B cell (primary cell): Measurements from ENCODE around the gene NME1. TPM values are rescaled to one million over a fixed set of nuclear protein-coding genes. Genes with fewer than 3 reads are reported as not detected.

Source experiments
- ATAC-seq: fragments of 200-7000 bp; cut with Tn5 transposase; one replicate; pipeline ENCODE4 v1.10.0; 2021; ENCODE audit warnings: low read depth, mild to moderate bottlenecking, moderate number of reproducible peaks, moderate library complexity
- CTCF ChIA-PET: fragments of 350-600 bp; sonication (Branson Sonifier 250); formaldehyde crosslinking; loops from one replicate; lab custom pipeline; 2021; ENCODE audit warnings: antibody characterized with exemption, inconsistent platforms; lab: Charles Lee
- POLR2A ChIA-PET: fragments of 350-600 bp; sonication (Branson Sonifier 250); formaldehyde crosslinking; loops from one replicate; lab custom pipeline; 2021; ENCODE audit warnings: antibody characterized with exemption; lab: Charles Lee
- DNase-seq: peaks from one replicate; pipeline ENCODE4 v3.0.0; 2013
- H2AFZ ChIP-seq: 2 replicates; pipeline ENCODE4 v1.6.1; 2012; ENCODE audit warnings: mild to moderate bottlenecking, low read depth, low read length; ENCODE audit not compliant: insufficient read depth, poor library complexity, severe bottlenecking
- H3K27ac ChIP-seq, 2 donors: 1 replicate in 1 of 2; 2 replicates in 1 of 2; pipeline ENCODE4 v1.5.1; 2012 to 2013; ENCODE audit warnings: low read length in 2 of 2, mild to moderate bottlenecking in 2 of 2, moderate library complexity in 1 of 2
- H3K27me3 ChIP-seq, 4 experiments: fragments of 200-600 bp in 1 of 4; sonication (generic) in 1 of 4; replicated peaks in 1 of 4; 1 replicate in 2 of 4; 2 replicates in 2 of 4; pipeline versions ENCODE4 v1.6.1 to v1.7.0; 2013 to 2016; ENCODE audit warnings: low read length in 3 of 4, mild to moderate bottlenecking in 2 of 4, mixed read lengths in 1 of 4, moderate library complexity in 1 of 4; ENCODE audit not compliant: insufficient read depth in 4 of 4, control insufficient read depth in 3 of 4; ENCODE audit errors: control extremely low read depth in 1 of 4
- H3K36me3 ChIP-seq, 2 experiments: replicated peaks in 1 of 2; 1 replicate in 1 of 2; 2 replicates in 1 of 2; pipeline versions ENCODE4 v1.6.1 to v1.7.1; 2013; ENCODE audit warnings: low read length in 1 of 2; ENCODE audit not compliant: insufficient read depth in 2 of 2, control insufficient read depth in 1 of 2; ENCODE audit errors: control extremely low read depth in 1 of 2, extremely low read depth in 1 of 2
- H3K4me1 ChIP-seq, 2 donors: fragments of 200-600 bp in 1 of 2; sonication (generic) in 1 of 2; 1 replicate in 1 of 2; 2 replicates in 1 of 2; pipeline versions ENCODE4 v1.5.1 to v1.6.1; 2013 to 2017; ENCODE audit warnings: low read length in 2 of 2; ENCODE audit not compliant: control insufficient read depth in 2 of 2, insufficient read depth in 2 of 2
- H3K4me2 ChIP-seq: replicated peaks from 2 replicates; pipeline ENCODE3; 2012; ENCODE audit warnings: mild to moderate bottlenecking, low read depth, low read length; ENCODE audit not compliant: poor library complexity, severe bottlenecking
- H3K4me3 ChIP-seq, 5 experiments: fragments of 200-600 bp in 1 of 5; sonication (generic) in 1 of 5; 1 replicate in 3 of 5; 2 replicates in 2 of 5; pipeline versions ENCODE4 v1.5.1 to v1.7.0; 2011 to 2016; ENCODE audit warnings: low read length in 4 of 5, mild to moderate bottlenecking in 4 of 5, low read depth in 2 of 5, control low read depth in 1 of 5, moderate library complexity in 1 of 5; ENCODE audit not compliant: insufficient read depth in 1 of 5; ENCODE audit errors: control extremely low read depth in 1 of 5, extremely low read depth in 1 of 5
- H3K79me2 ChIP-seq: fragments of 200-600 bp; sonication (generic); one replicate; pipeline ENCODE4 v1.6.0; 2016; ENCODE audit warnings: low read length; ENCODE audit not compliant: control insufficient read depth, insufficient read depth
- H3K9ac ChIP-seq: fragments of 200-600 bp; sonication (generic); 2 replicates; pipeline ENCODE4 v1.6.1; 2017; ENCODE audit warnings: mild to moderate bottlenecking, low read length, moderate library complexity
- H3K9me3 ChIP-seq, 3 donors: one replicate each; pipeline versions ENCODE4 v1.6.1 to v1.7.1; 2013; ENCODE audit warnings: low read length in 2 of 3; ENCODE audit not compliant: control insufficient read depth in 2 of 3, insufficient read depth in 1 of 3; ENCODE audit errors: control extremely low read depth in 1 of 3
- H4K20me1 ChIP-seq: 2 replicates; pipeline ENCODE4 v1.6.0; 2012; ENCODE audit warnings: mild to moderate bottlenecking, low read length; ENCODE audit not compliant: insufficient read depth, control insufficient read depth, poor library complexity, severe bottlenecking
- H3K27ac Mint-ChIP-seq: one replicate; pipeline ENCODE4 v1.8.0; 2021; ENCODE audit warnings: mixed read lengths
- H3K27me3 Mint-ChIP-seq: one replicate; pipeline ENCODE4 v1.8.0; 2021; ENCODE audit warnings: mixed read lengths
- H3K4me1 Mint-ChIP-seq: one replicate; pipeline ENCODE4 v1.8.0; 2021; ENCODE audit warnings: mixed read lengths
- H3K4me3 Mint-ChIP-seq: one replicate; pipeline ENCODE4 v1.8.0; 2021; ENCODE audit warnings: mixed read lengths
- H3K9me3 Mint-ChIP-seq: one replicate; pipeline ENCODE4 v1.8.0; 2022; ENCODE audit warnings: mixed read lengths; ENCODE audit not compliant: insufficient read depth
- CTCF ChIP-seq: fragments of 200-600 bp; IDR thresholded peaks from one replicate; pipeline ENCODE4 v1.8.0; 2022; ENCODE audit warnings: antibody characterized with exemption, mild to moderate bottlenecking
- EZH2 ChIP-seq: IDR thresholded peaks from 2 replicates; pipeline ENCODE4 v1.6.1; 2012; ENCODE audit warnings: borderline replicate concordance, low read depth, mild to moderate bottlenecking, moderate library complexity, low read length; ENCODE audit not compliant: insufficient read depth, poor library complexity, severe bottlenecking
- WGBS: methylation state at CpG from one replicate; pipeline ENCODE4 v1.1.5; 2013; ENCODE audit warnings: missing lambda C conversion rate; ENCODE audit not compliant: insufficient coverage; 5-methylcytosine and 5-hydroxymethylcytosine counted together
- intact Hi-C: fragments of 100-400 bp; cut with micrococcal nuclease; formaldehyde crosslinking; loops from one replicate; pipeline ENCODE4 v1.10.0; 2022
- polyA plus RNA-seq: library from polyadenylated mRNA; depleted of rRNA; stranded (reverse); fragments of >200 nt; gene quantifications from 2 replicates; pipeline ENCODE4 v1.2.3, GENCODE V29; 2012
- total RNA-seq, 2 donors: library from RNA; stranded (reverse); fragments of 120-200 nt in 1 of 2; gene quantifications; 1 replicate in 1 of 2; 2 replicates in 1 of 2; pipeline versions ENCODE4 v1.2.3 to v1.2.4, GENCODE V29; 2013 to 2022

The NME1 gene
- total and polyA plus RNA-seq, 2 donors (not counting 1 experiment from before 2014, with no cell fraction given), result 19.0 to 27.5 TPM

- Mint-ChIP-seq H3K27ac (no peak overlapping the region), H3K27me3 (no peaks in the 10 kb centered on the region), H3K4me1 (no peaks in the 10 kb centered on the region), H3K9me3 (no peaks in the 10 kb centered on the region), H3K4me3 (no peak overlapping the region)
- Histone ChIP-seq H4K20me1 (no peaks in the 10 kb centered on the region), H3K9me3 (no peaks in the 10 kb centered on the region), H3K4me3 (no peak overlapping the region), H3K4me1 (no peaks in the 10 kb centered on the region), H3K27ac (no peak overlapping the region), H3K9ac (no peak overlapping the region), H3K4me2 (no peak overlapping the region), H3K36me3 (peaks cover 6 to 61% of the 10 kb centered on the region in 2 experiments), H2AFZ (no peak overlapping the region), H3K79me2 (no peaks in the 10 kb centered on the region), H3K27me3 (no peaks in the 10 kb centered on the region)
- ChIA-PET POLR2A (no interaction called here), CTCF (no interaction called here)
- no peak for ATAC-seq
- TF ChIP-seq CTCF, result no peak
- TF ChIP-seq EZH2, result no peak
- DNase-seq, result no peak
- intact Hi-C loops, result no loop called here
Measured at GRCh38 chr17:51189162-51189561, 35.8 kb downstream of the NME1 start.

GRCh38 chr17:51189628-51190027 is 36.3 kb downstream of the NME1 start:
- WGBS, result no CpG with 5 or more reads among the region's 1 CpG
- H3K9ac ChIP-seq, result no peak overlapping the region

More at GRCh38 chr17:51189628-51190027, 36.3 kb downstream of the NME1 start:
- DNase-seq (no peak), ATAC-seq (no peak)
- Histone ChIP-seq H3K36me3 (peaks cover 6 to 61% of the 10 kb centered on the region in 2 experiments), H3K27ac (no peak overlapping the region), H3K9me3 (no peaks in the 10 kb centered on the region), H3K4me3 (no peak overlapping the region), H3K4me1 (no peaks in the 10 kb centered on the region), H3K27me3 (no peaks in the 10 kb centered on the region), H2AFZ (no peak overlapping the region), H4K20me1 (no peaks in the 10 kb centered on the region), H3K79me2 (no peaks in the 10 kb centered on the region), H3K4me2 (no peak overlapping the region)
- H3K27ac Mint-ChIP-seq, result no peak overlapping the region
- H3K4me3 Mint-ChIP-seq, result no peak overlapping the region
- intact Hi-C loops, result no loop called here
- CTCF ChIA-PET, result no interaction called here
- POLR2A ChIA-PET, result no interaction called here
- no peaks in the 10 kb centered on the region for H3K4me1 Mint-ChIP-seq
- no peaks in the 10 kb centered on the region for H3K9me3 Mint-ChIP-seq
- TF ChIP-seq CTCF (no peak), EZH2 (no peak)
- no peaks in the 10 kb centered on the region for H3K27me3 Mint-ChIP-seq
